ENCODE measurements around the gene GET3.

Gene GET3

GRCh38 chr19:12751635-12752034 is 14.3 kb downstream of the GET3 start, which contains the start of gene BEST2:
BEST2 (plus strand) TSS chr19:12751791; CDS start chr19:12752593, 802 bp downstream.
- Histone ChIP-seq H3K9ac (ENCODE audit: low read length) (no peak within 1 kb of the TSS), H3K9me3 (ENCODE audit: insufficient read depth, low read length) (no peaks in the 10 kb centered on the region), H3K27me3 (ENCODE audit: low read depth, low read length) (peaks cover 32% of the 10 kb centered on the region), H3K4me1 (ENCODE audit: low read length) (no peaks in the 10 kb centered on the region), H3K4me3 (ENCODE audit: low read length) (no peak within 1 kb of the TSS), H3K36me3 (replicated peaks; ENCODE audit: low read depth, low read length) (peaks cover 12% of the 10 kb centered on the region), H2AFZ (ENCODE audit: low read depth, low read length) (no peak within 1 kb of the TSS; the same call in 1 of the 2 replicates), H3K79me2 (ENCODE audit: low read length) (no peaks in the 10 kb centered on the region), H4K20me1 (ENCODE audit: insufficient read depth, low read length) (no peaks in the 10 kb centered on the region), H3K4me2 (ENCODE audit: low read length) (no peak within 1 kb of the TSS), H3K27ac (ENCODE audit: low read length) (no peak within 1 kb of the TSS)
- TF ChIP-seq CTCF (IDR thresholded peaks at IDR 0.05; ENCODE audit: low read depth, low read length) (no peak), EZH2phosphoT487 (IDR thresholded peaks at IDR 0.05; ENCODE audit: low read depth) (no peak)

- Histone ChIP-seq H4K20me1 (ENCODE audit: insufficient read depth, low read length) (no peaks in the 10 kb centered on the region), H3K4me1 (ENCODE audit: low read length) (no peaks in the 10 kb centered on the region), H3K4me2 (ENCODE audit: low read length) (no peak overlapping the region), H3K4me3 (ENCODE audit: low read length) (no peak overlapping the region), H3K9ac (ENCODE audit: low read length) (no peak overlapping the region), H3K9me3 (ENCODE audit: insufficient read depth, low read length) (no peaks in the 10 kb centered on the region), H3K27ac (ENCODE audit: low read length) (no peak overlapping the region), H2AFZ (ENCODE audit: low read depth, low read length) (no peak overlapping the region), H3K36me3 (replicated peaks; ENCODE audit: low read depth, low read length) (peaks cover 9% of the 10 kb centered on the region), H3K79me2 (ENCODE audit: low read length) (no peaks in the 10 kb centered on the region), H3K27me3 (ENCODE audit: low read depth, low read length) (peaks cover 32% of the 10 kb centered on the region)
- TF ChIP-seq EZH2phosphoT487 (IDR thresholded peaks at IDR 0.05; ENCODE audit: low read depth) (no peak), CTCF (IDR thresholded peaks at IDR 0.05; ENCODE audit: low read depth, low read length) (no peak)
These were observed 14.9 kb downstream of the GET3 start for GRCh38 chr19:12752056-12752781.

- Histone ChIP-seq H3K27me3 (ENCODE audit: low read depth, low read length) (peaks cover 32% of the 10 kb centered on the region), H3K27ac (ENCODE audit: low read length) (no peak overlapping the region), H3K9ac (ENCODE audit: low read length) (no peak overlapping the region), H3K4me2 (ENCODE audit: low read length) (no peak overlapping the region), H3K79me2 (ENCODE audit: low read length) (no peaks in the 10 kb centered on the region), H4K20me1 (ENCODE audit: insufficient read depth, low read length) (no peaks in the 10 kb centered on the region), H3K9me3 (ENCODE audit: insufficient read depth, low read length) (no peaks in the 10 kb centered on the region), H3K4me3 (ENCODE audit: low read length) (no peak overlapping the region), H3K4me1 (ENCODE audit: low read length) (no peaks in the 10 kb centered on the region), H3K36me3 (replicated peaks; ENCODE audit: low read depth, low read length) (no peaks in the 10 kb centered on the region), H2AFZ (ENCODE audit: low read depth, low read length) (no peak overlapping the region)
- TF ChIP-seq CTCF (IDR thresholded peaks at IDR 0.05; ENCODE audit: low read depth, low read length) (no peak), EZH2phosphoT487 (IDR thresholded peaks at IDR 0.05; ENCODE audit: low read depth) (no peak)
These were observed 17.3 kb downstream of the GET3 start for GRCh38 chr19:12754465-12755196.

GRCh38 chr19:12756150-12756883 is 19.0 kb downstream of the GET3 start:
- Histone ChIP-seq H3K4me3 (ENCODE audit: low read length) (no peak overlapping the region), H3K9ac (ENCODE audit: low read length) (no peak overlapping the region), H4K20me1 (ENCODE audit: insufficient read depth, low read length) (no peaks in the 10 kb centered on the region), H3K79me2 (ENCODE audit: low read length) (no peaks in the 10 kb centered on the region), H3K4me1 (ENCODE audit: low read length) (no peaks in the 10 kb centered on the region), H2AFZ (ENCODE audit: low read depth, low read length) (no peak overlapping the region), H3K9me3 (ENCODE audit: insufficient read depth, low read length) (no peaks in the 10 kb centered on the region), H3K27me3 (ENCODE audit: low read depth, low read length) (peaks cover 15% of the 10 kb centered on the region), H3K36me3 (replicated peaks; ENCODE audit: low read depth, low read length) (no peaks in the 10 kb centered on the region), H3K27ac (ENCODE audit: low read length) (no peak overlapping the region), H3K4me2 (ENCODE audit: low read length) (no peak overlapping the region)
- TF ChIP-seq CTCF (IDR thresholded peaks at IDR 0.05; ENCODE audit: low read depth, low read length): no peak
- TF ChIP-seq EZH2phosphoT487 (IDR thresholded peaks at IDR 0.05; ENCODE audit: low read depth): no peak
